Subcutaneous adipose tissue (tissue), 4 donors: ENCODE measurements around the gene CADM3. TPM values are rescaled to one million over a fixed set of nuclear protein-coding genes. Genes with fewer than 3 reads are reported as not detected.

ENCODE experiments used
- total RNA-seq, 4 donors: library from RNA; depleted of rRNA; stranded (reverse); fragments of >200 nt; gene quantifications; one replicate each; pipeline ENCODE4 v1.1.0, GENCODE V29; 2016
- TF ChIP-seq, protein P1 (sequence below): fragments of 450-650 bp; IDR thresholded peaks from one replicate; pipeline ENCODE4 v1.5.1; 2016; ENCODE audit warnings: low read depth, mild to moderate bottlenecking, control low read depth, antibody characterized with exemption, moderate library complexity

CADM3 gene
- total RNA-seq, 4 donors from 2014 or later, result 2.8 to 19.7 (median 8.0) TPM

DNA sequence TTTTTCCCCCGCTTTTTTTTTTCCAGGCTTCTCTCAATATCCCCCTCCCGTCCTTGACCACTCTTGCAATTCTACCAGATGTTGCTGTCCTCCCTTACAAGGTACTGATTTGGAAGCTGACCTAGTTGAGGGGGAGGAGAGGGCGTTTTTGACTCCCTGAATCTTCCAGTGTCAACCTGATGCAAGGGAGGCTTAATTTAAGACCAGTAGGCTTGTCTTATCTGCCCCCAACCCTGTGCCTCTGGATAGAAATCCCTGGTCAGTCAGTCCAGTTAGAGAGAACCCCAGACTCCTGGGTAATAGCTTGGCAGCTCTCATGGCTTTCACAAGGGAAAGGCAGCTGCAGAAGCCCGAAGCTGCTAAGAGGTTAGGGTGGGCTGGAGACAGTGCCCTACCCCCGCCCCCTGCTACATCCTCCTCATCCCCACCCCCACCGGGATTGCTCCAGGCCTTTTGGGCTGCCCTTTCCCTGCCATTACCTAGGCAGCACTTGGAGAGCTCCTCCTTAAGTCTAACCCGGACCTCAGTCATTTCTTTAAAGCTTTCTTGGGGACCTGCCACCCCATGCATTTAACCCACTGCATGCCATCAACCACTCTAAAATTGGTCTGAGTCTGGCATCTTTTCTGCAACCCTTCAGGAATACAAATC lies 36.9 kb downstream of the CADM3 start:
- TF ChIP-seq, protein P1, sequence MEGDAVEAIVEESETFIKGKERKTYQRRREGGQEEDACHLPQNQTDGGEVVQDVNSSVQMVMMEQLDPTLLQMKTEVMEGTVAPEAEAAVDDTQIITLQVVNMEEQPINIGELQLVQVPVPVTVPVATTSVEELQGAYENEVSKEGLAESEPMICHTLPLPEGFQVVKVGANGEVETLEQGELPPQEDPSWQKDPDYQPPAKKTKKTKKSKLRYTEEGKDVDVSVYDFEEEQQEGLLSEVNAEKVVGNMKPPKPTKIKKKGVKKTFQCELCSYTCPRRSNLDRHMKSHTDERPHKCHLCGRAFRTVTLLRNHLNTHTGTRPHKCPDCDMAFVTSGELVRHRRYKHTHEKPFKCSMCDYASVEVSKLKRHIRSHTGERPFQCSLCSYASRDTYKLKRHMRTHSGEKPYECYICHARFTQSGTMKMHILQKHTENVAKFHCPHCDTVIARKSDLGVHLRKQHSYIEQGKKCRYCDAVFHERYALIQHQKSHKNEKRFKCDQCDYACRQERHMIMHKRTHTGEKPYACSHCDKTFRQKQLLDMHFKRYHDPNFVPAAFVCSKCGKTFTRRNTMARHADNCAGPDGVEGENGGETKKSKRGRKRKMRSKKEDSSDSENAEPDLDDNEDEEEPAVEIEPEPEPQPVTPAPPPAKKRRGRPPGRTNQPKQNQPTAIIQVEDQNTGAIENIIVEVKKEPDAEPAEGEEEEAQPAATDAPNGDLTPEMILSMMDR, result no peak

DNA sequence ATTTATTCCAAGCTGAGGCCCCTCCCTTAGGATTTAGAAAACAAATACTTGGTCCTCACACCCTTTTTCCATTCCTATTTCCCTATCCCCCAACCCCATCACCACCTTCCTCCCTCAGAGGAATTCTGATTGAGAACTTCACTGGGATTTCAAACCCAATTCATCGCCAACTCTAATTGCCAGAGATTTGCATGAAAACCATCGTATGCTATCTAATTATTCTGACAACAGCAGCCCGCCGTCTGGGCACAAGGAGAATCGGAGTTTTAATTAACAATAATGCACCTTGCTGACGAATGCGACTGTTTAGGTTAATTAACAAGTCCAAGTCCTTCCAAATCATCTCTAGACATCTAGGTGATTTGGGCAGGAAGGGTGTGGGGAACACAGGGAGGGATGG lies 37.6 kb downstream of the CADM3 start:
- TF ChIP-seq, protein P1, result no peak

DNA sequence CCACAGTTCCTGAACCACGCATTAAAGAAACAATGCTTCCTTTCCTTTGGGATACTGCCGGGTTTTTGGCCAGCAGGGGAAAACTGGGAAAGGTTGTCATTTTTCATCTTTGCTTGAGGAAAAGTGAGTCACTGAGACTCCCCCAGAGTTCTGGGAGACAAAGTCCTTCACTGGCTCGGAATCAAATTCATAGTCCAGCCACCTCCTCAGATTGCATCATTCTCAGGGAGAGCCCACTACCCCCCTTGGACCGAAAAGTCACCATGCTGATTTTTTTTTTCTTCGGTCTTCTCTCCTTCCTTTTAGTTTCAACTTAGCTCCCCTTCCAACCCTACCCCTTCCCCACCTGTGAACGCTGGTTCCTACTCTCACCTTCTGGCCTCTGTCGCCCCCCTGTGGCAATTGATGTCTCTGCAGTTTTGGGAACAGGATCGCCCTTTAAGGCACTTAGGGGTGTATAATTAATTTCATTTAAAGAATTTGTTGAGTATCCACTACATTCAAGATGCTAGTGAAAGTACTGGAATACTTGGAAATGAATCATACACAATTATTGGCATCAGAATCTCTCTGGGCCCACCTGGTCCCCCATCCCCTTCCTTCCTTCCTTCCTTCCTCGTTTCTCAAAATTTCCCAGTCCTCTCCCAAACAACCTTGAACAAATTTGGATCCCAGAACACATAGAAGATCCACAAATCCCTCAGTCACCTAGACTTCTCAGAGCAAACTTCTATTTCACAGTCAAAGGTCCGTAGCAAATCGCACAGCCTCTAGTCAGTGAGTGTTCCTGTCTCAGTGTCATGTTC lies 40.1 kb downstream of the CADM3 start:
- TF ChIP-seq, protein P1, result no peak

GRCh38 chr1:159212596-159212995 lies 41.2 kb downstream of the CADM3 start:
- TF ChIP-seq, protein P1, result no peak

DNA sequence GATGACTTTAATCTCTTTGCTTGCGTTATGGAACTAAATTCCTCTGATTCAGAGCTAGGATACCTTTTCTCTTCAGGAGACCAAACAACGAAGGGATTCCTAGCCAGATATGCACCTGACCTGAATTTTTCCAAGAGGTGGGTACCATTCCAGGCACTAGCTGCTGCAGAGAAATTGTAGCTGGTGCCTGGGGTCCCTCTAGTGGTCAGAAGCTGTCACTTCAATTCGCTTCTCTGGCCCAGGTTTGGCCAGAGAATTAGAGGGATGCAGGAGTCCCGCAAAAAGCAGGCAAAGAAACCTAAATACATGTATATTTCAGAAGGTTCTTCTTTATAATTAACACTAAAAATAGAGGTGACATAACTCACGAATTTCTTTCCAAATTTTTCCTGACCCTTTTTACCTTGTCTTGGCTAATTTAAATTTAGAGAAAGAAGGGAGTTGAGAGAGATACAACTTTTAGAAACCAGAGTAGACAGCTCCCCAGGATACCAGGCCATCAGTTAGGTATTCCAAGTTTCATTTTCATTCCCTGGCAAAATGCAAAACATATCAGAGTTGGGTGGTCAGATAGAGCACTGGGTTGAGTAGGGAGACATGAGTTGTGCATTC lies 42.8 kb downstream of the CADM3 start:
- TF ChIP-seq, protein P1, result no peak

DNA sequence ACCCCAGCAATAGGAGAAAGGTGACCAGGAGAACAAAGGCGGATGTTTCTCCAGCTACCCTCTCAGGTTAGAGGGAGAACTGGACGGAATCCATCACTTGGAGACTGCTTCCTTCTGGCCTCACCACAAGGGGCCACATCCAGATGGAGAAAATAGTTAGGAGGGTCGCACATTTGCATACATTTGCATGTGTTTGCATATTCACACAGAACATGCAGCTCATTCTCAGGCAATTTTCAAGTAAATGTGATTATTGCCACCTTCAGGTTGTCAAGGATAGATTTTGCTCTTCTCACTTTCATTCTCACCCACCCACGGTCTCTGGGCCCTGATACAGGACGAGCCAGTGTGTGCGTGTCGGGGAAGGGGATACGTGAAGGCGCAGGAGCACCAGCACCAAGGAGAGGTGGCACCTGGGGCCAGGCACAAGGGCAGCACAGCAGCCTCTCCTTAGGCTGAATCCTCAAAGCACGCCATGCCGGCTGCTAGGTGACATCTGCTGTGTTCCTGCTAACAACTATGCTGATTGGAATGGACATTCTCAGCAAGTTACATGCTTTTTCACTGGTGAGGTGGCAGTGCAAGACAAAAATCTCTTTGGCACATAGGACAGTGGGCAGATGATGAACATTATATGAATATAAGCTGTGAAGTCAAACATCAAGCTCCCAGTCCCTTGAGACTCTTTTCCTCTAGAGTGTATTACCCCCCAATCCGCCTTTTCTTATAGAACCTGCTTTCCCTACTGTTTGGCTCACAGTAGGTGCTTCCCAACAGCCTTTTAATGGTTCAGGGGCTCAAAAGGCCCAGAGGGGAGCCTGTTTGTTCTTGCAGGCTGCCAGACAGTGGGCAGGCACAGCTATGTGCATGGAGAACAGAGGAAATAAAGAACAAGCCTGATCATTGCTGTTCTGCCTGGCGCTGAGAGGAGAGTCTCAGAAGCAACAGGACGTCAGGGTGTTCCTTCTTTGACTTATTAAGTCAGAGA lies 47.5 kb downstream of the CADM3 start:
- TF ChIP-seq, protein P1, result no peak
